SK-N-SH (cell line): Measurements from ENCODE around the gene IPO8. TPM values are rescaled to one million over a fixed set of nuclear protein-coding genes. Genes with fewer than 3 reads are reported as not detected.

Experiments used
- CTCF ChIA-PET: fragments of 300-600, 350-600 bp; formaldehyde crosslinking; extraction: SDS; loops from one replicate; lab custom pipeline; 2021; lab: Yijun Ruan, JAX
- POLR2A ChIA-PET: fragments of 350-600 bp; sonication (Branson Sonifier 250); formaldehyde crosslinking; extraction: SDS; loops from one replicate; lab custom pipeline; 2020; ENCODE audit warnings: antibody characterized with exemption, inconsistent platforms; lab: Yijun Ruan, JAX
- DNase-seq: peaks from one replicate; pipeline ENCODE4 v3.0.0; 2012
- H2AFZ ChIP-seq: fragments of 200-600 bp; sonication (generic); 2 replicates; pipeline ENCODE4 v1.8.1; 2016; ENCODE audit warnings: antibody characterized with exemption, mild to moderate bottlenecking, low read depth
- H3F3A ChIP-seq: fragments of 200-600 bp; sonication (generic); replicated peaks from 2 replicates; pipeline ENCODE3; 2016; ENCODE audit warnings: antibody characterized with exemption, mild to moderate bottlenecking; ENCODE audit not compliant: insufficient read depth
- H3K27ac ChIP-seq, 2 experiments: fragments of 200-500 bp in 1 of 2; fragments of 200-600 bp in 1 of 2; sonication (Bioruptor generic) in 1 of 2; sonication (generic), shearing (Covaris generic) in 1 of 2; 2 replicates each; pipeline versions ENCODE4 v1.5.1 to v1.6.1; 2014 to 2016; ENCODE audit warnings: low read depth in 2 of 2, inconsistent platforms in 1 of 2, low read length in 1 of 2, mild to moderate bottlenecking in 1 of 2, mixed read lengths in 1 of 2
- H3K27me3 ChIP-seq: fragments of 200-600 bp; sonication (generic), shearing (Covaris generic); 2 replicates; pipeline ENCODE4 v1.6.1; 2016; ENCODE audit warnings: mixed run types; ENCODE audit not compliant: insufficient read depth
- H3K36me3 ChIP-seq, 2 experiments: fragments of 200-500 bp in 1 of 2; fragments of 200-600 bp in 1 of 2; sonication (Bioruptor generic) in 1 of 2; sonication (generic) in 1 of 2; replicated peaks in 1 of 2; 2 replicates each; pipeline versions ENCODE3 to v1.5.1; 2014 to 2016; ENCODE audit warnings: low read length in 1 of 2, mild to moderate bottlenecking in 1 of 2; ENCODE audit not compliant: insufficient read depth in 2 of 2, control insufficient read depth in 1 of 2
- H3K4me1 ChIP-seq, 2 experiments: fragments of 200-500 bp in 1 of 2; fragments of 200-600 bp in 1 of 2; sonication (Bioruptor generic) in 1 of 2; sonication (generic), shearing (Covaris generic) in 1 of 2; 2 replicates each; pipeline versions ENCODE4 v1.5.1 to v1.6.1; 2014 to 2016; ENCODE audit warnings: low read depth in 1 of 2, low read length in 1 of 2, mixed run types in 1 of 2; ENCODE audit not compliant: insufficient read depth in 2 of 2, control insufficient read depth in 1 of 2
- H3K4me2 ChIP-seq: fragments of 200-600 bp; sonication (generic), shearing (Covaris generic); 2 replicates; pipeline ENCODE4 v1.6.1; 2017; ENCODE audit warnings: mixed run types
- H3K4me3 ChIP-seq, 2 experiments: fragments of 200-500 bp in 1 of 2; fragments of 200-600 bp in 1 of 2; sonication (Bioruptor generic) in 1 of 2; sonication (generic), shearing (Covaris generic) in 1 of 2; 2 replicates each; pipeline versions ENCODE4 v1.5.1 to v1.8.1; 2014 to 2016; ENCODE audit warnings: low read depth in 2 of 2, inconsistent platforms in 1 of 2, low read length in 1 of 2, mild to moderate bottlenecking in 1 of 2, mixed read lengths in 1 of 2, moderate library complexity in 1 of 2
- H3K79me2 ChIP-seq: fragments of 200-600 bp; sonication (generic); 2 replicates; pipeline ENCODE4 v1.8.1; 2017; ENCODE audit warnings: mild to moderate bottlenecking; ENCODE audit not compliant: insufficient read depth
- H3K9ac ChIP-seq: fragments of 200-600 bp; sonication (generic); 2 replicates; pipeline ENCODE4 v1.6.1; 2017; ENCODE audit warnings: mixed run types
- H3K9me2 ChIP-seq: fragments of 200-600 bp; sonication (generic); 2 replicates; pipeline ENCODE4 v1.6.1; 2017; ENCODE audit warnings: mixed run types
- H3K9me3 ChIP-seq: fragments of 200-600 bp; sonication (generic); 2 replicates; pipeline ENCODE4 v1.6.1; 2017; ENCODE audit warnings: mixed run types, mild to moderate bottlenecking, moderate library complexity
- H4K20me1 ChIP-seq: fragments of 200-600 bp; sonication (generic); 2 replicates; pipeline ENCODE4 v1.6.1; 2017; ENCODE audit warnings: mild to moderate bottlenecking, mixed run types; ENCODE audit not compliant: insufficient read depth
- CHD2 ChIP-seq: fragments of 150-350 bp; IDR thresholded peaks from 2 replicates; pipeline ENCODE4 v1.6.1; 2018; ENCODE audit warnings: low read length; ENCODE audit not compliant: partially characterized antibody
- CTCF ChIP-seq: fragments of 200-600 bp; sonication (generic); IDR thresholded peaks from 2 replicates; pipeline ENCODE4 v1.6.1; 2017; ENCODE audit warnings: antibody characterized with exemption, mild to moderate bottlenecking, moderate library complexity
- EP300 ChIP-seq, 2 experiments: IDR thresholded peaks; 2 replicates each; pipeline versions ENCODE4 v1.4.0 to v1.6.1; 2012; ENCODE audit warnings: borderline replicate concordance in 1 of 2, low read depth in 1 of 2, low read length in 1 of 2
- FOXM1 ChIP-seq: IDR thresholded peaks from 2 replicates; pipeline ENCODE4 v1.4.0; 2012; ENCODE audit warnings: low read depth, mild to moderate bottlenecking
- GABPA ChIP-seq: IDR thresholded peaks from 2 replicates; pipeline ENCODE4 v1.4.0; 2012; ENCODE audit warnings: low read depth, mild to moderate bottlenecking
- JUND ChIP-seq: IDR thresholded peaks from 2 replicates; pipeline ENCODE4 v1.4.0; 2012
- MAX ChIP-seq: IDR thresholded peaks from 2 replicates; pipeline ENCODE4 v1.4.0; 2012; ENCODE audit warnings: low read depth
- MEF2A ChIP-seq: IDR thresholded peaks from 2 replicates; pipeline ENCODE4 v1.4.0; 2012; ENCODE audit warnings: low read depth, borderline replicate concordance
- MXI1 ChIP-seq: IDR thresholded peaks from 2 replicates; pipeline ENCODE4 v1.6.1; 2012; ENCODE audit warnings: mild to moderate bottlenecking, low read depth, low read length, improper control_type of control experiment
- NFIC ChIP-seq: IDR thresholded peaks from 2 replicates; pipeline ENCODE4 v1.4.0; 2012; ENCODE audit warnings: borderline replicate concordance
- POLR2AphosphoS5 ChIP-seq: IDR thresholded peaks from 2 replicates; pipeline ENCODE4 v1.6.1; 2012; ENCODE audit warnings: low read depth, low read length
- RAD21 ChIP-seq: IDR thresholded peaks from 2 replicates; pipeline ENCODE4 v1.6.1; 2012; ENCODE audit warnings: mild to moderate bottlenecking, low read length
- REST ChIP-seq: IDR thresholded peaks from 2 replicates; pipeline ENCODE4 v1.6.1; 2012; ENCODE audit warnings: mild to moderate bottlenecking, low read depth, low read length, moderate library complexity
- RFX5 ChIP-seq: IDR thresholded peaks from 2 replicates; pipeline ENCODE4 v1.6.1; 2012; ENCODE audit warnings: mild to moderate bottlenecking, improper control_type of control experiment, low read length
- SIN3A ChIP-seq: IDR thresholded peaks from 2 replicates; pipeline ENCODE4 v1.6.1; 2012; ENCODE audit warnings: low read depth, mild to moderate bottlenecking, low read length, moderate library complexity, borderline replicate concordance
- SMC3 ChIP-seq: IDR thresholded peaks from 2 replicates; pipeline ENCODE4 v1.6.1; 2012; ENCODE audit warnings: low read depth, low read length, improper control_type of control experiment
- TCF12 ChIP-seq: IDR thresholded peaks from 2 replicates; pipeline ENCODE4 v1.4.0; 2012
- ZBTB33 ChIP-seq: IDR thresholded peaks from 2 replicates; pipeline ENCODE4 v1.4.0; 2012; ENCODE audit warnings: low read depth, borderline replicate concordance
- WGBS: methylation state at CpG from one replicate; pipeline ENCODE4 v1.1.6; 2017; ENCODE audit warnings: low lambda C conversion rate; 5-methylcytosine and 5-hydroxymethylcytosine counted together
- polyA plus RNA-seq, 3 experiments: library from polyadenylated mRNA; depleted of rRNA; stranded (reverse); fragments of >200 nt; gene quantifications; 2 replicates each; pipeline ENCODE4 v1.2.3, GENCODE V29; 2012
- TF ChIP-seq, protein P1 (sequence below): fragments of 150-350 bp; IDR thresholded peaks from 2 replicates; pipeline ENCODE4 v1.6.1; 2017; ENCODE audit warnings: antibody characterized with exemption, low read length, low read depth, borderline replicate concordance

Gene IPO8
- polyA plus RNA-seq, 1 of the 3 experiments (the other 2 are of a cell fraction): 5.8 TPM

DNA sequence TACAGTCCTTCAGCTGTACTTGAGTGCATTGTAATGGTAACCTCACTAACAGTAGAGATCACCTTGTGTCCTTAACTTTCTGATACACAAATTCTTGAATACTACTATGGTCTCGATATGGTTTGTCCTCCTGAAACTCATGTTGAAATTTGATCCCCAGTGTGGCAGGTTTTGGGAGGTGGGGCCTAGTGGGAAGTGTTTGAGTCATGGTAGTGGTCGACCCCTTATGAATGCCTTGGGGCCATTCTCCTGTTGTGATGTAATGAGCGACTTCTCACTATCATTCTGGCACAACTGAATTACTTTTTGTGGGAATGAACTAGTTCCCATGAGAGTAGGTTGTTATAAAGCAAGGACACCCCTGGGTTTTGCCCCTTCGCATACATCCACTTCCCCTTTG, 52.3 kb downstream of the IPO8 start:
- peaks cover 7% of the 10 kb centered on the region for H3F3A ChIP-seq
- H3K27ac ChIP-seq: no peak overlapping the region
- no peak overlapping the region for H2AFZ ChIP-seq
- H3K36me3 ChIP-seq: peaks cover 12 to 25% of the 10 kb centered on the region in 2 experiments
- DNase-seq: no peak
- H3K4me1 ChIP-seq: no peaks in the 10 kb centered on the region
- H3K4me2 ChIP-seq: no peak overlapping the region
- POLR2A ChIA-PET: no interaction called here
- CTCF ChIA-PET: no interaction called here
- no peak overlapping the region for H3K4me3 ChIP-seq
- no peaks in the 10 kb centered on the region; the same call in 1 of the 2 replicates for H3K79me2 ChIP-seq
- TF ChIP-seq GABPA: no peak
- no peak for TF ChIP-seq MXI1
- no peak for TF ChIP-seq SMC3
- no peak for TF ChIP-seq RAD21
- TF ChIP-seq MAX: no peak
- no peak for TF ChIP-seq NFIC
- no peak for TF ChIP-seq EP300 (IDR thresholded peaks at IDR 0.05; ENCODE audit: borderline replicate concordance in 1 of 2, low read depth in 1 of 2, low read length in 1 of 2)
- no peak for TF ChIP-seq POLR2AphosphoS5
- TF ChIP-seq MEF2A: no peak
- no peak for TF ChIP-seq RFX5
- TF ChIP-seq, all 33 proteins: peak for 0
- no peaks in the 10 kb centered on the region for H3K9me2 ChIP-seq
- no peaks in the 10 kb centered on the region for H3K27me3 ChIP-seq
- H3K9me3 ChIP-seq: no peaks in the 10 kb centered on the region
- no peak overlapping the region for H3K9ac ChIP-seq
- WGBS: 98% methylated on average over 4 of the region's 4 CpGs
- H4K20me1 ChIP-seq: no peaks in the 10 kb centered on the region

GRCh38 chr12:30640392-30640791, 55.3 kb downstream of the IPO8 start:
- no peaks in the 10 kb centered on the region for H3K9me3 ChIP-seq
- no peaks in the 10 kb centered on the region; the same call in 1 of the 2 replicates for H3K79me2 ChIP-seq
- no peaks in the 10 kb centered on the region for H3K27me3 ChIP-seq
- 84% methylated on average over 2 of the region's 2 CpGs for WGBS
- ChIA-PET CTCF (interaction anchor here (2.0 to 2.2 kb wide), 2 partner anchors 10 to 12 kb away, joined by 5 to 9 read pairs; no protein-coding TSS in a partner anchor), POLR2A (no interaction called here)
- H4K20me1 ChIP-seq: no peaks in the 10 kb centered on the region
- H3K4me3 ChIP-seq: no peak overlapping the region
- H3K36me3 ChIP-seq: peaks cover 36 to 37% of the 10 kb centered on the region in 2 experiments
- peaks cover 7% of the 10 kb centered on the region for H3F3A ChIP-seq
- no peak for DNase-seq
- H2AFZ ChIP-seq: no peak overlapping the region
- H3K9me2 ChIP-seq: no peaks in the 10 kb centered on the region
- H3K27ac ChIP-seq: no peak overlapping the region
- no peak overlapping the region for H3K4me2 ChIP-seq
- no peaks in the 10 kb centered on the region for H3K4me1 ChIP-seq
- H3K9ac ChIP-seq: no peak overlapping the region
- TF ChIP-seq SMC3 (no peak), CHD2 (no peak), TCF12 (no peak), RFX5 (no peak), EP300 (IDR thresholded peaks at IDR 0.05; ENCODE audit: borderline replicate concordance in 1 of 2, low read depth in 1 of 2, low read length in 1 of 2) (no peak), SIN3A (no peak), MAX (no peak), FOXM1 (no peak), REST (no peak), MXI1 (no peak), POLR2AphosphoS5 (no peak), JUND (no peak), ZBTB33 (no peak), CTCF (no peak)
- TF ChIP-seq, protein P1, sequence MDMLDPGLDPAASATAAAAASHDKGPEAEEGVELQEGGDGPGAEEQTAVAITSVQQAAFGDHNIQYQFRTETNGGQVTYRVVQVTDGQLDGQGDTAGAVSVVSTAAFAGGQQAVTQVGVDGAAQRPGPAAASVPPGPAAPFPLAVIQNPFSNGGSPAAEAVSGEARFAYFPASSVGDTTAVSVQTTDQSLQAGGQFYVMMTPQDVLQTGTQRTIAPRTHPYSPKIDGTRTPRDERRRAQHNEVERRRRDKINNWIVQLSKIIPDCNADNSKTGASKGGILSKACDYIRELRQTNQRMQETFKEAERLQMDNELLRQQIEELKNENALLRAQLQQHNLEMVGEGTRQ: no peak
